ENCODE data around the gene TMEM132D. TPM values are rescaled to one million over a fixed set of nuclear protein-coding genes. Genes with fewer than 3 reads are reported as not detected.

Gene TMEM132D
- total RNA-seq, 1 donor from 2014 or later, result not detected

GRCh38 chr12:129097451-129097850, 806.4 kb downstream of the TMEM132D start:
- H3K36me3 ChIP-seq (ENCODE audit: insufficient read depth, low read length), result no peaks in the 10 kb centered on the region
- no peaks in the 10 kb centered on the region for H3K27me3 Mint-ChIP-seq (ENCODE audit: low read depth, unreplicated experiment)
- H3K27me3 ChIP-seq (ENCODE audit: insufficient read depth, low read length), result no peaks in the 10 kb centered on the region
- H3K27ac Mint-ChIP-seq (ENCODE audit: unreplicated experiment), result no peak overlapping the region
- TF ChIP-seq EZH2 (IDR thresholded peaks at IDR 0.05; ENCODE audit: insufficient read depth, low read length), result no peak
- TF ChIP-seq, protein P1, sequence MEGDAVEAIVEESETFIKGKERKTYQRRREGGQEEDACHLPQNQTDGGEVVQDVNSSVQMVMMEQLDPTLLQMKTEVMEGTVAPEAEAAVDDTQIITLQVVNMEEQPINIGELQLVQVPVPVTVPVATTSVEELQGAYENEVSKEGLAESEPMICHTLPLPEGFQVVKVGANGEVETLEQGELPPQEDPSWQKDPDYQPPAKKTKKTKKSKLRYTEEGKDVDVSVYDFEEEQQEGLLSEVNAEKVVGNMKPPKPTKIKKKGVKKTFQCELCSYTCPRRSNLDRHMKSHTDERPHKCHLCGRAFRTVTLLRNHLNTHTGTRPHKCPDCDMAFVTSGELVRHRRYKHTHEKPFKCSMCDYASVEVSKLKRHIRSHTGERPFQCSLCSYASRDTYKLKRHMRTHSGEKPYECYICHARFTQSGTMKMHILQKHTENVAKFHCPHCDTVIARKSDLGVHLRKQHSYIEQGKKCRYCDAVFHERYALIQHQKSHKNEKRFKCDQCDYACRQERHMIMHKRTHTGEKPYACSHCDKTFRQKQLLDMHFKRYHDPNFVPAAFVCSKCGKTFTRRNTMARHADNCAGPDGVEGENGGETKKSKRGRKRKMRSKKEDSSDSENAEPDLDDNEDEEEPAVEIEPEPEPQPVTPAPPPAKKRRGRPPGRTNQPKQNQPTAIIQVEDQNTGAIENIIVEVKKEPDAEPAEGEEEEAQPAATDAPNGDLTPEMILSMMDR (IDR thresholded peaks at IDR 0.05; ENCODE audit: insufficient read depth, low read depth, low read length), result no peak
- no peak overlapping the region for H3K9ac ChIP-seq (ENCODE audit: low read length)
- no peak overlapping the region for H3K4me3 ChIP-seq (ENCODE audit: insufficient read depth, low read depth, low read length)
- H2AFZ ChIP-seq (ENCODE audit: low read depth, low read length), result no peak overlapping the region
- no peaks in the 10 kb centered on the region for H3K4me1 Mint-ChIP-seq (ENCODE audit: low read depth, unreplicated experiment)
- H3K36me3 Mint-ChIP-seq (ENCODE audit: low read depth, unreplicated experiment), result no peaks in the 10 kb centered on the region
- H4K20me1 ChIP-seq (ENCODE audit: insufficient read depth, low read length), result no peaks in the 10 kb centered on the region
- no peak overlapping the region for H3K4me3 Mint-ChIP-seq (ENCODE audit: unreplicated experiment)
- H3K9me3 Mint-ChIP-seq (ENCODE audit: unreplicated experiment), result peaks cover 20% of the 10 kb centered on the region
- no peak overlapping the region for H3K27ac ChIP-seq (ENCODE audit: low read depth, low read length)
- H3K79me2 ChIP-seq (ENCODE audit: insufficient read depth, low read length), result no peaks in the 10 kb centered on the region
- no peaks in the 10 kb centered on the region for H3K4me1 ChIP-seq (ENCODE audit: insufficient read depth, low read length)
- no peak overlapping the region for H3K4me2 ChIP-seq (ENCODE audit: low read length)
- FAIRE-seq (no peak), DNase-seq (ENCODE audit: low read depth) (no peak)
- H3K9me3 ChIP-seq (ENCODE audit: insufficient read depth, low read depth, low read length), result peaks cover 7% of the 10 kb centered on the region

- Histone ChIP-seq H3K4me1 (ENCODE audit: insufficient read depth, low read length) (no peaks in the 10 kb centered on the region), H3K27me3 (ENCODE audit: insufficient read depth, low read length) (no peaks in the 10 kb centered on the region), H4K20me1 (ENCODE audit: insufficient read depth, low read length) (no peaks in the 10 kb centered on the region), H3K27ac (ENCODE audit: low read depth, low read length) (no peak overlapping the region), H2AFZ (ENCODE audit: low read depth, low read length) (no peak overlapping the region), H3K4me3 (ENCODE audit: insufficient read depth, low read depth, low read length) (no peak overlapping the region), H3K9ac (ENCODE audit: low read length) (no peak overlapping the region), H3K9me3 (ENCODE audit: insufficient read depth, low read depth, low read length) (peaks cover 5% of the 10 kb centered on the region), H3K79me2 (ENCODE audit: insufficient read depth, low read length) (no peaks in the 10 kb centered on the region), H3K36me3 (ENCODE audit: insufficient read depth, low read length) (no peaks in the 10 kb centered on the region), H3K4me2 (ENCODE audit: low read length) (no peak overlapping the region)
- H3K27ac Mint-ChIP-seq (ENCODE audit: unreplicated experiment), result no peak overlapping the region
- no peak for FAIRE-seq
- DNase-seq (ENCODE audit: low read depth), result no peak
- H3K27me3 Mint-ChIP-seq (ENCODE audit: low read depth, unreplicated experiment), result no peaks in the 10 kb centered on the region
- no peaks in the 10 kb centered on the region for H3K4me1 Mint-ChIP-seq (ENCODE audit: low read depth, unreplicated experiment)
- no peak for TF ChIP-seq EZH2 (IDR thresholded peaks at IDR 0.05; ENCODE audit: insufficient read depth, low read length)
- TF ChIP-seq, protein P1 (IDR thresholded peaks at IDR 0.05; ENCODE audit: insufficient read depth, low read depth, low read length), result no peak
- no peaks in the 10 kb centered on the region for H3K36me3 Mint-ChIP-seq (ENCODE audit: low read depth, unreplicated experiment)
- H3K4me3 Mint-ChIP-seq (ENCODE audit: unreplicated experiment), result no peak overlapping the region
- H3K9me3 Mint-ChIP-seq (ENCODE audit: unreplicated experiment), result peaks cover 18% of the 10 kb centered on the region
These were observed 806.9 kb downstream of the TMEM132D start for GRCh38 chr12:129096968-129097367.

DNA sequence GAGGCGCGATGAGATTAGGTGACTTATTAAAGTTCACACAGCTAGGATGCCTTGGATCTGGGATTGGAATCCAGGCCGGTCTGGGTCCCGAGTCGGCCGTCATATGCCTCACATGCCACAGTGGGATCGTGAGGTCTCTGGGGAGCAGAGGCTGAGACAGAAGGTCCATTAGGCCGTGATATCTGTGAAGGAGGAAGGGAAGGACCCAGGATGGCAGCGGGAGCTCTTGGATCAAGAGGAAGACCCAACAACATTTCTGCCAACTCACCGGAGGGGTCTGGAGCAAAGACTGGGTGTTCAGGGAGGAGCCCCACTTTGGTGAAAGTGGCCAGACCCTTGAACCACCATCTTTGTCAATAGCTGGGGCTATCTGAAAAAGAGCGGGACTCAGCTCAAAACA, 807.6 kb downstream of the TMEM132D start:
- Mint-ChIP-seq H3K9me3 (ENCODE audit: unreplicated experiment) (peaks cover 20% of the 10 kb centered on the region), H3K4me3 (ENCODE audit: unreplicated experiment) (no peak overlapping the region), H3K27ac (ENCODE audit: unreplicated experiment) (no peak overlapping the region), H3K27me3 (ENCODE audit: low read depth, unreplicated experiment) (no peaks in the 10 kb centered on the region), H3K36me3 (ENCODE audit: low read depth, unreplicated experiment) (no peaks in the 10 kb centered on the region), H3K4me1 (ENCODE audit: low read depth, unreplicated experiment) (no peaks in the 10 kb centered on the region)
- no peak for TF ChIP-seq EZH2 (IDR thresholded peaks at IDR 0.05; ENCODE audit: insufficient read depth, low read length)
- TF ChIP-seq, protein P1 (IDR thresholded peaks at IDR 0.05; ENCODE audit: insufficient read depth, low read depth, low read length), result no peak
- H4K20me1 ChIP-seq (ENCODE audit: insufficient read depth, low read length), result no peaks in the 10 kb centered on the region
- no peaks in the 10 kb centered on the region for H3K36me3 ChIP-seq (ENCODE audit: insufficient read depth, low read length)
- H3K27ac ChIP-seq (ENCODE audit: low read depth, low read length), result no peak overlapping the region
- H2AFZ ChIP-seq (ENCODE audit: low read depth, low read length), result no peak overlapping the region
- H3K4me3 ChIP-seq (ENCODE audit: insufficient read depth, low read depth, low read length), result no peak overlapping the region
- FAIRE-seq (no peak), DNase-seq (ENCODE audit: low read depth) (no peak)
- no peak overlapping the region for H3K4me2 ChIP-seq (ENCODE audit: low read length)
- H3K9ac ChIP-seq (ENCODE audit: low read length), result no peak overlapping the region
- H3K4me1 ChIP-seq (ENCODE audit: insufficient read depth, low read length), result no peaks in the 10 kb centered on the region
- no peaks in the 10 kb centered on the region for H3K27me3 ChIP-seq (ENCODE audit: insufficient read depth, low read length)
- H3K79me2 ChIP-seq (ENCODE audit: insufficient read depth, low read length), result no peaks in the 10 kb centered on the region
- H3K9me3 ChIP-seq (ENCODE audit: insufficient read depth, low read depth, low read length), result peaks cover 3% of the 10 kb centered on the region

All from astrocyte (in vitro differentiated cells and primary cell).